ENCODE measurements around the gene EPHA1.

Gene EPHA1

DNA sequence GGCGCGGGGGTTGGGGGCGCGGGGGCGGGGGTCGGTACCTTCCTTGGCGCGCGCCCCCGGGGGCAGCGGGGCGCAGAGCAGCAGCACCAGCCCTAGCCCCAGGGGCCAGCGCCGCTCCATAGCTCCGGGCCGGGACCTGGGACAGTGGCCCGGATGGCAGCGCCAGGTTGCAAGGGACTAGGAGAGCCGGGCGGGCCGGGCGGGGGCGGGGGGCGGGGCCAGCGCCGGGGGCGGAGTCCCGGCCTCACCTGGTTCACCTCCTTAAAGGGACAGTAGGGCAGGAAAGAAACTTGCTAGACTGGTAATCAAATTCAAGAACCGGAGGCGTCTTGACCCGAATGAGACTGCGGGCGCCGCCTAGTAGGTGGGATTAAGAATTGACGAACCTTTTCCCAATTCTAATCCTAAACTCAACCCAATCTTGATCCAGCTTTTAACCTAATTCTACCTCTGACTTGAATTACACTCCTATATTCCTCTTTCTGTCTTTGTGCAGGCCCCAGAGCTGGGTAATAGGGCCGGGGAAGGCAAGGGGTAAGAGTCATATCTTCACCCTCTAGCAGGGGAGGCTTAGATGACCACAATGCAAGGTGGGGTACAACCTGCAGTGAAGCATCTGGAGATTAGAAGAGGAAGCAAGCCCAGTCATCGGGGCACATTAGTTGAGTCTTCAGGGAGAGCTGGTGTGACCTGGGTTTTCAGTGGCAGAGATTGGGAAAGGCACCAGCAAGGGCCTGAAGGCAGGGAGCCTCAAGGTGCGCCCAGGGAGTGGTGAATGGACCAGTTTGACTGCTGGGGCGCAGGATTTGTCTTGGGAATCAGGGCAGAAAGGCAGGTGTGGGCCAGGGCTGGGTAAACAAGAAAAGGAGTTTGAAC, at the start of gene EPHA1:
Gene EPHA1 (minus strand): TSS at position 171 of the 876 bp plus-strand sequence. CDS start 51 bp downstream, at position 120.
- Mint-ChIP-seq H3K36me3 (ENCODE audit: low read depth) (no peaks in the 10 kb centered on the region), H3K9me3 (no peaks in the 10 kb centered on the region), H3K4me3 (peak within 1 kb of the TSS; percentile 80), H3K27me3 (no peaks in the 10 kb centered on the region), H3K4me1 (peaks cover 53% of the 10 kb centered on the region), H3K27ac (peak within 1 kb of the TSS; percentile 73)
- ATAC-seq (peak; percentile 37), DNase-seq (peak; percentile 35)

DNA sequence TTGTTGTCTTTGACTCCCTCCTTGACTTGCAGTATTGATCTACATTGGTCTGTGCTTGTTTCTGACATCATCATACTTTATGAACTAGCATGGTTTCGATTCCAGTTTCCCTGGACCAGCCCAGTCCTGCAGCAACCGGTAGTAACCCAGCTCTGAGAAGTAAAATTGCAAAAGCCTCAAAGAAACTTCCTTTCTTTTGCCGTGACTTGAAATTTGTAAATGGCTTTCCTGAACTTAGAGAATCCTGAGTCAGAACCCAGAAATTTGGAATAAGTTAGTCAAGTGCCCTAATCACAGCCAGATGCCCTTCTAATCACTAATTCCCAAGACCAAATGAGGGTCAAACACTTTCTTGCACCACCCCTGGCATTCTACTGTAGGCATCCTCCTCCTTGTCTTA, 49.6 kb upstream of the EPHA1 start:
- Mint-ChIP-seq H3K27me3 (no peaks in the 10 kb centered on the region), H3K27ac (no peak overlapping the region), H3K4me3 (no peak overlapping the region), H3K4me1 (peaks cover 8% of the 10 kb centered on the region), H3K9me3 (no peaks in the 10 kb centered on the region), H3K36me3 (ENCODE audit: low read depth) (no peaks in the 10 kb centered on the region)
- no peak for ATAC-seq
- no peak for DNase-seq

DNA sequence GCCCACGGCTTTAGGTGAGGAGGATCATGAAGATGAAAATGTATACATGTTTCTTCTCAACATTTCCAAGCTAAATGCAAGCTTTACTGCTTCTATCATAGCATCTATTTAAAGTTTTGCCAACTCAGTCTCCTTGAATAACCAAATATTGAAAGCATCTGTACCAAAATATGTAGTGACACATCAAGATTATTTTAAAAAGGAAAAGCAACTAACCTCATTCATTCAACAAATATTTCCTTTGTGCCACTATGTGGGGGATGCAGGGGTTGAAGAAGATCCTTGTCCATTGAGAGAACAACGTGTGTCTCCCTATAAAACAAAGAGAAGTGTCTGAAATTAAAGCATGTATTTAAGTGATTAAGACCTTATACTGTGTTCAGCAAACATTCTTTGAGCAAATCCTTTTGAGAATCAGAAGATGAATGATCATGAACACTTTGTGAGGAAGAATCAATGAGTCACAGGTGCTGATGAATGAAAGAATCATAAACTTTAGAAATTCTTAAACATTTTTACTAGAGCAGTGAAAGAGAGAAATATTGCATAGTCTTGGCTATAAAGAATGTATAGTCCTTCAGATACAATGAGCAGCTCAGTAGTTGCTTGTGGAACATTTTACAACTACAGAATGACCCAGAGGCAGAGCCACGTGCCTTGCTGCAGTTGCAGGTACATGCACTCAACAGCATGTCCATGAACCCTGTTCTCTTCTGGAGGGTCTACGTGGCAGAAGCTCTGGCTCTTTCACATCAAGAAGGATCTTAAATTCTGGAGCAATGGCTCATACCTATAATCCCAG, 48.5 kb upstream of the EPHA1 start:
- Mint-ChIP-seq H3K27me3 (no peaks in the 10 kb centered on the region), H3K4me3 (no peak overlapping the region), H3K27ac (no peak overlapping the region), H3K36me3 (ENCODE audit: low read depth) (no peaks in the 10 kb centered on the region), H3K4me1 (peaks cover 15% of the 10 kb centered on the region), H3K9me3 (no peaks in the 10 kb centered on the region)
- DNase-seq (no peak), ATAC-seq (no peak)

DNA sequence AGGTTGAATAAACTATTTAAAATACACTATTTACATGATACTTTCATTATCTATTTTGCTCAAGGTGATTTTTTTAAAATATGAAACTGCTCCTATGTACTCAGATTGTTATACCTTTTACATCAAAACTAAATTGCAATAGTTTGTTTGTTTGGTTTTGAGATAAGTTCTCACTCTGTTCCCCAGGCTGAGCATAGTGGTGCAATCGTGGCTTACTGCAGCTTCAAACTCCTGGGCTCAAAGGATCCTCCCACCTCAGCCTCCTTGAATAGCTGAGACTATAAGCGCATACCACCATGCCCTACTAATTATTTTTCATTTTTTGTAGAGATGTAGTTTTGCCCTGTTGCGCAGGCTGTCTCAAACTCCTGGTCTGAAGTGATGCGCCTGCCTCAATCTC, 47.3 kb upstream of the EPHA1 start:
- H3K4me1 Mint-ChIP-seq, result peaks cover 15% of the 10 kb centered on the region

DNA sequence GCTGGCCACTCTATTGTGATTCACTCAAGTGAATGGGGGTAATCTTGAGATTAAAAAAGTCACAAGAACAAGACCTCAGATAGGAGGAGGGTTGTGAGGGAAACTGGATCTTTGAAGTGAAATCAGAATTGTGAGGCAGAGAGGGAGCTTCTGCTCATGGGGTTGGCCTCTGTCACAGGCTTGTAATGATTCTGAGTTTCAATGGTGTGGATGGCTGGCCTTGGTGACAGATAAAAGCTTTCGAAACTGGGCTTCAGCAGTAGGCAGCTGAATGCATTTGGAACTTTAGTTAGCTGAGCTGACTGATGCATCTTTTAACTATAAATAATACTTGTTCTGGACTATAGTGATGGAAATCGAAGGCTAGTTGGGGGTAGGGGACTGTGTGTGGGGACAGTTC, 46.8 kb upstream of the EPHA1 start:
- H3K4me3 Mint-ChIP-seq, result no peak overlapping the region
- no peak overlapping the region for H3K27ac Mint-ChIP-seq
- ATAC-seq (no peak), DNase-seq (no peak)
- no peaks in the 10 kb centered on the region for H3K27me3 Mint-ChIP-seq
- no peaks in the 10 kb centered on the region for H3K9me3 Mint-ChIP-seq
- no peaks in the 10 kb centered on the region for H3K36me3 Mint-ChIP-seq (ENCODE audit: low read depth)
- peaks cover 10% of the 10 kb centered on the region for H3K4me1 Mint-ChIP-seq

More for the DNA sequence above, 47.3 kb upstream of the EPHA1 start:
- DNase-seq (no peak), ATAC-seq (no peak)
- no peaks in the 10 kb centered on the region for H3K27me3 Mint-ChIP-seq
- H3K36me3 Mint-ChIP-seq (ENCODE audit: low read depth), result no peaks in the 10 kb centered on the region
- no peak overlapping the region for H3K4me3 Mint-ChIP-seq
- no peaks in the 10 kb centered on the region for H3K9me3 Mint-ChIP-seq
- no peak overlapping the region for H3K27ac Mint-ChIP-seq

DNA sequence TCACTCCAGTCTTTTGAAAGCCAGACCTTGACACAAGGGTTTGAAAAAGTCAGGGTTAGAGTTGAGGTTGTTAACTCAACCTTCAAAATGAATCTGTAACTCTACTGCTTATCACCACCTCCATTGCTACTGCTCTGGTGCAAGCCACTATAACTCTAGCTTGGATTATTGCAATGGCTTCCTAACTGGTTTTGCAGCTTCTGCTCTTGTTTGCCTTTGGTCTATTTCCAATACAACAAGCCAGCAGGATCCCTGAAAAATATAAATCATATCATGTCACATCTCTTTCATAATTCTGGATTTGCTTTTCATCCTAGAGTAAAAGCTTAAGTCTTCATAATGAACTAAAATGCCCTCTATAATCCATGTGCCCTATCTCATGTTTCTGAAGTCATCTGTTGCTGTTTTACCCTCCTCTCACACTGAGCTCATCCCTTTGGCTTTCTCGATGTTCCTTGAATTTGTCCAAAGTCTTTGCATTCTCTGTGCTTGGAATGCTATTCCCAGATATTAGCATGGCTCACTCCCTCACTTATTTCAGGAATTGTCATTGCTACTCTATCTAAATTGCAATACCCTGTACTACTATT, 45.5 kb upstream of the EPHA1 start:
- Mint-ChIP-seq H3K27ac (no peak overlapping the region), H3K4me1 (peaks cover 10% of the 10 kb centered on the region), H3K36me3 (ENCODE audit: low read depth) (no peaks in the 10 kb centered on the region), H3K4me3 (no peak overlapping the region), H3K27me3 (no peaks in the 10 kb centered on the region), H3K9me3 (no peaks in the 10 kb centered on the region)
- DNase-seq, result no peak
- ATAC-seq, result no peak

DNA sequence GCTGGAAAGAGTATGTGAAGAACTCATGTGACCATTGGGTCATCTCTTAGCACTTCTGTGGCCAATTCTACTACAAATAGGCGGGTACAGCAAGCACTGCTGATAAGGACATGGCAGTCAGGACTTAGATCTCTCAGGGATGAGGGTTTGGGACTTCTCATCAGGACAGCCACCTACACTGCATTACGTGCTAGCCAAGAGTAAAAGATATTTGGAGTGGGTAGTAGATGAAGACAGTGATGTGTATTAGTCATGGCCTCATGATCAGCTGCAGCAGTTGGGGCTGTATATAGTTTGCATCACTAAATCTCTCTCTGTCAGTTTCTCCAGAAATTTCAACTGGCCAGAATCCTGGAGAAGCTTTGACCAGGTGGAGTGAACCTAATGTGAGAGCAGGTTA, 43.8 kb upstream of the EPHA1 start:
- ATAC-seq, result no peak
- no peak for DNase-seq
- no peak overlapping the region for H3K4me3 Mint-ChIP-seq
- H3K27me3 Mint-ChIP-seq, result no peaks in the 10 kb centered on the region
- no peak overlapping the region for H3K27ac Mint-ChIP-seq
- H3K9me3 Mint-ChIP-seq, result no peaks in the 10 kb centered on the region
- H3K4me1 Mint-ChIP-seq, result peaks cover 10% of the 10 kb centered on the region
- H3K36me3 Mint-ChIP-seq (ENCODE audit: low read depth), result no peaks in the 10 kb centered on the region

DNA sequence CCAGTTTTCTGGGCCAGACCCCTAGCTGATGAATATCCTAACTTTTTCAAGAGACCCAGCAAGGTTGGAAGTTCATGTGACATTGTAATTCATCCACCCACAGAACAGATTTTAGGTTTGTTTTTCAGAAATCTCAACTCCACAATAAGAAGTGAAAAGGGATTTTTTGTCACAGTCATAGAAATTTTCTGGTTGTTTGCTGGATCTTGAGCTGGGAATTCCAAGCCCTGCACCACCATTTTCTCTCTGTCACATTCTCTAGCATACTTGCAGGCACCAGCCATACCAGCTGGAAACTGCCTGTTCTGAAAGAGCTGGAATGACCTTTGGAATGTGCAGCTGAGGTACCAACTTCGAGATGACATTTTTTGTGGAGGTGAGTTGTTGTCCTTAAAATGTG, 43.1 kb upstream of the EPHA1 start:
- no peak for ATAC-seq
- Mint-ChIP-seq H3K36me3 (ENCODE audit: low read depth) (no peaks in the 10 kb centered on the region), H3K4me1 (peaks cover 10% of the 10 kb centered on the region), H3K27me3 (no peaks in the 10 kb centered on the region), H3K9me3 (no peaks in the 10 kb centered on the region), H3K27ac (no peak overlapping the region), H3K4me3 (no peak overlapping the region)
- no peak for DNase-seq

DNA sequence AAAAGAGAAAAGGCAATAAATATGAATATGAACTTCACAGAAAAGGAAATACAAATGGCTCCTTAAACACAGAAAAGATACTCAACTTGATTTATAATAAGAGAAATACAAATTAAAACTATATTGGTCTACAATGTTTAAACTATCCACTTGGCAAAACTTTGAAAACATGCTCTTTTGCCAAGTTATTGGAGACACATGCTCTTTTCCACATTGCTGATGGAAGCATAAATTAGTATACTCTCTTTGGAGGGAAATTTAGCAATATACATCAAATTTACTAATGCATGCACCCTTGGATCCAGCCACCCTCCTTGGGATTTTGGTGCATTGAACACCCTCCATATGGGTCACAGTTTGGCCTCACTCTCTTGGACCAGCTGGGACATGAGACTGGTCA, 42.5 kb upstream of the EPHA1 start:
- Mint-ChIP-seq H3K4me1 (peaks cover 10% of the 10 kb centered on the region), H3K9me3 (no peaks in the 10 kb centered on the region), H3K27me3 (no peaks in the 10 kb centered on the region), H3K36me3 (ENCODE audit: low read depth) (no peaks in the 10 kb centered on the region), H3K27ac (no peak overlapping the region), H3K4me3 (no peak overlapping the region)
- DNase-seq (no peak), ATAC-seq (no peak)

DNA sequence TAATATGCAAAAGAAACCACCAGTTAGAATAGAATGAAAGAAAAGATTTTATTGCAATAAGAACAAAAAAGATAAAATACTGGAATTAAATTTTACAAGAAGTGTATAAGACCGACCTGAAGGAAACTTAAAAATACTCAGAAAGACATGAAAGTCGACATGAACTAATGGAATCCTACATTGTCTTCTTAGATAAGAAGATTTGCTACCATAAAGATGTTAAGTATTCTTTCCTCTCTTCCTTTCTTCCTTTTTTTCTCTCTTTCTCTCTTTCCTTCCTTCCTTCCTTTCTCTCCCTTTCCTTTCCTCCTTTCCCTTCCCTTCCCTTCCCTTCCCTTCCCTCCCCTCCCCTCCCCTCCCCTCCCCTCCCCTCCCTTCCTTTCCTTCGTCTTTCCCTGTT, 41.1 kb upstream of the EPHA1 start:
- H3K27ac Mint-ChIP-seq, result no peak overlapping the region
- no peaks in the 10 kb centered on the region for H3K9me3 Mint-ChIP-seq
- H3K36me3 Mint-ChIP-seq (ENCODE audit: low read depth), result no peaks in the 10 kb centered on the region
- no peaks in the 10 kb centered on the region for H3K27me3 Mint-ChIP-seq
- ATAC-seq, result no peak
- DNase-seq, result no peak
- no peak overlapping the region for H3K4me3 Mint-ChIP-seq
- peaks cover 10% of the 10 kb centered on the region for H3K4me1 Mint-ChIP-seq

DNA sequence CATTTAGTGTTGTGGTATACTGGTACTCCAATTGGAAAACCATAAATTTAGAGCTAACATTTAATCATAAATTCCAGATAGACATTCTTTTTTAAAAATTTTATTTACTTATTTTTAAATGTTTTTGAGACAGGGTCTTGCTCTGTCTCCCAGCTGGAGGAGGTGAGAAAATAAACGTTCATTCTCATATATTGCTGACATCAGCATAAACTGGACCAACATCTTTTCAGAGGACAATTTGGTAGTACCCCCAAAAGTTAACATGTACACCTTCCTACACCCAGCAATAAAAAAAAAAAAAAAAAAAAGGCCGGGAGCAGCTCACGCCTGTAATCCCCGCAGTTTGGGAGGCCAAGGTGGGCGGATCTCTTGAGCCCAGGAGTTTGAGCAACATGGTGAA, 39.8 kb upstream of the EPHA1 start:
- no peaks in the 10 kb centered on the region for H3K9me3 Mint-ChIP-seq
- no peak for ATAC-seq
- H3K4me1 Mint-ChIP-seq, result peaks cover 8% of the 10 kb centered on the region
- no peaks in the 10 kb centered on the region for H3K36me3 Mint-ChIP-seq (ENCODE audit: low read depth)
- H3K4me3 Mint-ChIP-seq, result no peak overlapping the region
- no peak overlapping the region for H3K27ac Mint-ChIP-seq
- no peaks in the 10 kb centered on the region for H3K27me3 Mint-ChIP-seq
- DNase-seq, result no peak

DNA sequence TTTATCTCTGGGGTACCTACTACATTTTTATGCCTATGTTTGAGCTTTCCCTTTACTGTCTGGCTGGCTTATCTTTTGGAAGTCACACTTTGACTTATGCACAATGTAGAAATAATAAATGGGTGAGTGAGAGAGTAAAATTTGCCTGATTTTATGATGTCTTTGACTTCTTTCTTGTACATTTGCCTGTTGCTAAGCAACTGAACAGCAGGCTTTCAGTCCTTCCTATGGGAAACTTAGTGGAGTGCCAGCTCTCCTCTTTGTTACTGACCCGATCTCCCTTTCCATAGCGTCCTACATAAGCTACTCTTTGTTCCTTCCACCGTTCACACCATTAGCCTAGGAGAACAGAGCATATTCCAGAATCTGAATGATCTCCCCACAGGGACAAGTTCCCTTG, 38.8 kb upstream of the EPHA1 start:
- ATAC-seq, result no peak
- H3K9me3 Mint-ChIP-seq, result no peaks in the 10 kb centered on the region

DNA sequence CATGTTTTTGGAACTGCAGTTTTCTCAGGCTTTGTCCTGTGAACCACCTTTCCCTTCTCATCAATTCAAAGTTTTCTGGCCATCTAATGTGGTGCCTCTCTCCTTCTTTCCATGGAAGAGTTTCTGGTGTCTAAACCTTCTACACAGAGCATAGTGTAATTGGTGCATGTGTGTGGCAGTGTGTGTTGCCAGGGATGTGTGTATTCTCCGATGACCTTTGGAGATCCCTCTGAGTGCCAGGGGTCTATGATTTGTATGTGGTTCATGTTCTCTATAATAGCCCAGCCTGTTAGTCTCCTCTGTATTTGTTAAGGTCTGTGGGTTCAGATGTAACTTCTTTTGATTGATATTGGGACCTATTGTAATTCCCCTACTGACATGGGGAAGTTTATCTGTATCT, 36.1 kb upstream of the EPHA1 start:
- no peaks in the 10 kb centered on the region for H3K36me3 Mint-ChIP-seq (ENCODE audit: low read depth)
- no peaks in the 10 kb centered on the region for H3K4me1 Mint-ChIP-seq
- no peaks in the 10 kb centered on the region for H3K27me3 Mint-ChIP-seq
- no peak overlapping the region for H3K27ac Mint-ChIP-seq
- DNase-seq, result no peak
- H3K4me3 Mint-ChIP-seq, result no peak overlapping the region
- no peak for ATAC-seq
- no peaks in the 10 kb centered on the region for H3K9me3 Mint-ChIP-seq

More for the DNA sequence above, 38.8 kb upstream of the EPHA1 start:
- DNase-seq, result no peak
- no peaks in the 10 kb centered on the region for H3K36me3 Mint-ChIP-seq (ENCODE audit: low read depth)
- no peaks in the 10 kb centered on the region for H3K27me3 Mint-ChIP-seq
- no peak overlapping the region for H3K27ac Mint-ChIP-seq
- no peak overlapping the region for H3K4me3 Mint-ChIP-seq
- H3K4me1 Mint-ChIP-seq, result no peaks in the 10 kb centered on the region

DNA sequence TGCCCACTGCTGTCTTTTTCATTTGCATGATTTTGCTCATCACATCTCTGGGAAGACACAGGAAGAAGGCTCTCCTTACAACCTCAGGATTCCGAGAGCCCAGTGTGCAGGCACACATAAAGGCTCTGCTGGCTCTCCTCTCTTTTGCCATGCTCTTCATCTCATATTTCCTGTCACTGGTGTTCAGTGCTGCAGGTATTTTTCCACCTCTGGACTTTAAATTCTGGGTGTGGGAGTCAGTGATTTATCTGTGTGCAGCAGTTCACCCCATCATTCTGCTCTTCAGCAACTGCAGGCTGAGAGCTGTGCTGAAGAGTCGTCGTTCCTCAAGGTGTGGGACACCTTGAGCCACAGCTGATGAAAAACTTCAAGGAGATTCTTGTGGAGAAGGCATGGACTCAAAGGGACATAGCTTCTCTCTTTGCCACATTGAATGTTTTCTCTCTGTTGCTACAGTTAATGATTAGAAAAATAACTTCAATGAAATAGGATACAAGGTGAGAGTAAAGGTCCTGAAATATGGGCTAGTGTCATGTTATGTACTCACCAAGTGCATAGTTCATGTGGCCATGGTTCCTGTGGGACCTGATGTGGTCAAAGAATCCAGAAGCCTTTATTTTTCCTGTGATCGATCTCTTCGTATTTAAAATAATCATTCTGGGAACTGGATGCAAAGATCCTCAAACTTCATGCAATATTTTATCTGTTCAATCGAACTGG, 35.6 kb upstream of the EPHA1 start:
- Mint-ChIP-seq H3K27me3 (no peaks in the 10 kb centered on the region), H3K36me3 (ENCODE audit: low read depth) (no peaks in the 10 kb centered on the region), H3K4me3 (no peak overlapping the region), H3K9me3 (no peaks in the 10 kb centered on the region), H3K27ac (no peak overlapping the region), H3K4me1 (peaks cover 2% of the 10 kb centered on the region)
- ATAC-seq, result no peak
- no peak for DNase-seq

Data from activated naive CD8-positive, alpha-beta T cell treated with anti-CD3 and anti-CD28 coated beads, Interleukin-2, amount 50 U/mL, for 24 hours (primary cell).